Esophagus squamous epithelium (tissue), 4 donors: ENCODE measurements around the gene EDEM1.

Experiments used
- CTCF ChIP-seq, 6 experiments: fragments of 450-650 bp in 4 of 6; fragments of 200-600 bp in 2 of 6; sonication (generic) in 2 of 6; IDR thresholded peaks; one replicate each; pipeline ENCODE4 v1.5.1; 2016 to 2019; ENCODE audit warnings: antibody characterized with exemption in 6 of 6, mild to moderate bottlenecking in 4 of 6, moderate library complexity in 4 of 6
- POLR2A ChIP-seq, 4 donors: fragments of 450-650 bp; IDR thresholded peaks; one replicate each; pipeline ENCODE4 v1.6.1; 2017; ENCODE audit warnings: antibody characterized with exemption in 4 of 4, mild to moderate bottlenecking in 4 of 4, moderate library complexity in 3 of 4

GRCh38 chr3:5264093-5264600 is 76.6 kb downstream of the EDEM1 start:
- TF ChIP-seq POLR2A (IDR thresholded peaks at IDR 0.05) (no peak), CTCF (IDR thresholded peaks at IDR 0.05) (no peak)
